GM18951 (cell line): ENCODE results near the gene TUFT1.
"Not testable (repeated sequence)": the region's sequence is repeated elsewhere in the genome, so short reads cannot be mapped to it uniquely, and the experiment has no call there.

Source experiments
- POLR2A ChIP-seq: IDR thresholded peaks from 4 replicates; pipeline ENCODE4 v1.6.1; 2011; ENCODE audit warnings: mild to moderate bottlenecking; ENCODE audit not compliant: insufficient read length, insufficient read depth; ENCODE audit errors: extremely low read depth
- in situ Hi-C: fragments of 300-500 bp; cut with MboI; formaldehyde crosslinking; loops from one replicate; pipeline ENCODE4 v1.12.0; 2022; ENCODE audit warnings: low sequenced_read_pairs, mixed read lengths, inconsistent platforms; ENCODE audit not compliant: unreplicated experiment

TUFT1 gene

GRCh38 chr1:151612501-151613281, 72.6 kb downstream of the TUFT1 start:
- in situ Hi-C loops, result no loop called here
- TF ChIP-seq POLR2A, result no peak

- in situ Hi-C loops, result no loop called here
- no peak for TF ChIP-seq POLR2A
Measured at GRCh38 chr1:151613282-151613780, 73.2 kb downstream of the TUFT1 start.

- in situ Hi-C loops, result no loop called here
- TF ChIP-seq POLR2A, result no peak
Measured at GRCh38 chr1:151615711-151616504, 75.8 kb downstream of the TUFT1 start.

GRCh38 chr1:151616505-151616849, 76.4 kb downstream of the TUFT1 start:
- no peak for TF ChIP-seq POLR2A
- in situ Hi-C loops, result no loop called here

GRCh38 chr1:151618003-151618402, 77.9 kb downstream of the TUFT1 start:
- no peak for TF ChIP-seq POLR2A
- in situ Hi-C loops, result no loop called here

- in situ Hi-C loops, result no loop called here
- TF ChIP-seq POLR2A, result no peak
Measured at GRCh38 chr1:151618470-151618869, 78.4 kb downstream of the TUFT1 start.

- in situ Hi-C loops, result not testable (repeated sequence)
Measured at GRCh38 chr1:151618996-151619395, 78.9 kb downstream of the TUFT1 start.

- TF ChIP-seq POLR2A, result no peak
- in situ Hi-C loops, result no loop called here
Measured at GRCh38 chr1:151619489-151620093, 79.5 kb downstream of the TUFT1 start.

- in situ Hi-C loops, result no loop called here
- no peak for TF ChIP-seq POLR2A
Measured at GRCh38 chr1:151620286-151620685, 80.2 kb downstream of the TUFT1 start.

GRCh38 chr1:151621351-151621750, 81.2 kb downstream of the TUFT1 start:
- in situ Hi-C loops, result no loop called here
- TF ChIP-seq POLR2A, result no peak

- in situ Hi-C loops, result no loop called here
- TF ChIP-seq POLR2A, result no peak
Measured at GRCh38 chr1:151624783-151625182, 84.7 kb downstream of the TUFT1 start.

GRCh38 chr1:151626740-151627334, 86.7 kb downstream of the TUFT1 start:
- in situ Hi-C loops, result no loop called here
- no peak for TF ChIP-seq POLR2A

GRCh38 chr1:151629278-151629677, 89.2 kb downstream of the TUFT1 start:
- in situ Hi-C loops, result no loop called here

More at GRCh38 chr1:151629278-151629677, 89.2 kb downstream of the TUFT1 start:
- TF ChIP-seq POLR2A, result no peak
